Measurements from ENCODE around the gene GAS5.

GRCh38 chr1:173827611-173828010 lies 40.2 kb downstream of the GAS5 start:
- no peak for TF ChIP-seq FOXM1 (IDR thresholded peaks at IDR 0.05; ENCODE audit: borderline replicate concordance)
- TF ChIP-seq SUZ12 (IDR thresholded peaks at IDR 0.05) = no peak
- TF ChIP-seq ZNF384 (IDR thresholded peaks at IDR 0.05) = no peak

Measured in HEK293T (cell line).